HepG2 (cell line): ENCODE results near the gene INTS1. TPM values are rescaled to one million over a fixed set of nuclear protein-coding genes. Genes with fewer than 3 reads are reported as not detected.

ENCODE experiments used
- ATAC-seq: fragments of 200-7000 bp; cut with Tn5 transposase; 3 replicates; pipeline ENCODE4 v1.9.1; 2020; ENCODE audit warnings: mild to moderate bottlenecking, moderate library complexity
- BruUV-seq: library from RNA; stranded (reverse); fragments of 400-500 nt; replicated peaks from 2 replicates; lab custom pipeline; 2021; lab: Mats Ljungman, UMichigan
- CTCF ChIA-PET: fragments of 300-600 bp; formaldehyde crosslinking; extraction: SDS; loops from one replicate; lab custom pipeline; 2021; ENCODE audit warnings: low total read pairs, inconsistent platforms, low intra/inter-chr PET ratio; lab: Yijun Ruan, JAX
- POLR2A ChIA-PET: fragments of 350-600 bp; sonication (Branson Sonifier 250); formaldehyde crosslinking; loops from one replicate; lab custom pipeline; 2020; ENCODE audit warnings: antibody characterized with exemption, inconsistent platforms; lab: Yijun Ruan, JAX
- DNase-seq: peaks from one replicate; pipeline ENCODE4 v3.0.0-alpha.2; 2015; ENCODE audit warnings: low spot score
- FAIRE-seq: peaks from 3 replicates; lab custom pipeline; 2011; peaks lifted over from hg19 to GRCh38; lab: Jason Lieb, UNC
- H2AFZ ChIP-seq: one replicate; pipeline ENCODE4 v1.6.1; 2011; ENCODE audit warnings: low read length, inconsistent platforms
- H3K27ac ChIP-seq: fragments of 300-600 bp; 3 replicates; pipeline ENCODE4 v1.8.0; 2011; ENCODE audit warnings: mixed run types, mild to moderate bottlenecking, mixed read lengths, low read length, inconsistent platforms; ENCODE audit not compliant: insufficient read depth; ENCODE audit errors: extremely low read length
- H3K27me3 ChIP-seq, 2 experiments: fragments of 200-600 bp in 1 of 2; 2 replicates in 1 of 2; 3 replicates in 1 of 2; pipeline versions ENCODE4 v1.6.0 to v1.8.0; 2011; ENCODE audit warnings: low read length in 2 of 2, mild to moderate bottlenecking in 2 of 2, moderate library complexity in 2 of 2, inconsistent platforms in 1 of 2; ENCODE audit not compliant: insufficient read depth in 2 of 2, control insufficient read depth in 1 of 2
- H3K36me3 ChIP-seq, 2 experiments: fragments of 200-600 bp in 1 of 2; replicated peaks in 1 of 2; 2 replicates in 1 of 2; 3 replicates in 1 of 2; pipeline versions ENCODE4 v1.5.1 to v1.8.0; 2011; ENCODE audit warnings: low read length in 2 of 2, inconsistent platforms in 1 of 2; ENCODE audit not compliant: insufficient read depth in 2 of 2, control insufficient read depth in 1 of 2
- H3K4me1 ChIP-seq: 2 replicates; pipeline ENCODE4 v1.5.1; 2012; ENCODE audit warnings: low read length, inconsistent platforms; ENCODE audit not compliant: insufficient read depth
- H3K4me2 ChIP-seq: 2 replicates; pipeline ENCODE4 v1.6.0; 2011; ENCODE audit warnings: low read depth, low read length, inconsistent platforms
- H3K4me3 ChIP-seq, 3 experiments: fragments of 200-600 bp in 1 of 3; sonication (generic), shearing (Covaris generic) in 1 of 3; replicated peaks in 1 of 3; 2 replicates each; pipeline ENCODE4 v1.5.1; 2011 to 2016; ENCODE audit warnings: low read length in 3 of 3, inconsistent platforms in 2 of 3, low read depth in 2 of 3, mild to moderate bottlenecking in 2 of 3, control low read depth in 1 of 3, mixed read lengths in 1 of 3; ENCODE audit not compliant: insufficient read depth in 1 of 3
- H3K79me2 ChIP-seq: one replicate; pipeline ENCODE4 v1.6.1; 2011; ENCODE audit warnings: low read length, inconsistent platforms; ENCODE audit not compliant: insufficient read depth
- H3K9ac ChIP-seq: 2 replicates; pipeline ENCODE4 v1.6.0; 2011; ENCODE audit warnings: mild to moderate bottlenecking, low read depth, low read length, inconsistent platforms; ENCODE audit not compliant: insufficient read depth
- H3K9me3 ChIP-seq: 2 replicates; pipeline ENCODE4 v1.5.1; 2012; ENCODE audit warnings: mild to moderate bottlenecking, low read length
- H4K20me1 ChIP-seq: 2 replicates; pipeline ENCODE4 v1.6.0; 2011; ENCODE audit warnings: inconsistent platforms, mild to moderate bottlenecking, low read length, moderate library complexity; ENCODE audit not compliant: insufficient read depth
- FOXA1 ChIP-seq, 2 experiments: fragments of 450-650 bp in 1 of 2; sonication (generic) in 1 of 2; formaldehyde crosslinking in 1 of 2; IDR thresholded peaks; 2 replicates each; pipeline versions ENCODE4 v1.4.0 to v1.6.1; 2016 to 2020; ENCODE audit warnings: missing genetic modification reagents in 1 of 2
- ISL2 ChIP-seq: sonication (generic); formaldehyde crosslinking; IDR thresholded peaks from 2 replicates; pipeline ENCODE4 v1.5.0; 2020; ENCODE audit warnings: missing genetic modification reagents
- NFE2 ChIP-seq: sonication (generic); formaldehyde crosslinking; IDR thresholded peaks from 2 replicates; pipeline ENCODE4 v1.4.0; 2020; ENCODE audit warnings: missing genetic modification reagents
- WIZ ChIP-seq: sonication (generic); formaldehyde crosslinking; IDR thresholded peaks from 2 replicates; pipeline ENCODE4 v1.5.1; 2020; ENCODE audit warnings: mild to moderate bottlenecking, missing genetic modification reagents
- ZNF605 ChIP-seq: sonication (generic); formaldehyde crosslinking; IDR thresholded peaks from 2 replicates; pipeline ENCODE4 v1.8.0; 2022; ENCODE audit warnings: mild to moderate bottlenecking, missing genetic modification reagents
- ZNF709 ChIP-seq: sonication (generic); formaldehyde crosslinking; IDR thresholded peaks from 2 replicates; pipeline ENCODE4 v1.5.0; 2020; ENCODE audit warnings: mild to moderate bottlenecking, missing genetic modification reagents
- ZNF772 ChIP-seq: sonication (generic); formaldehyde crosslinking; IDR thresholded peaks from 2 replicates; pipeline ENCODE4 v1.5.0; 2020; ENCODE audit warnings: mild to moderate bottlenecking, missing genetic modification reagents
- ZSCAN21 ChIP-seq: sonication (generic); formaldehyde crosslinking; IDR thresholded peaks from 2 replicates; pipeline ENCODE4 v1.8.0; 2022; ENCODE audit warnings: mild to moderate bottlenecking, missing genetic modification reagents, moderate library complexity, borderline replicate concordance
- WGBS: methylation state at CpG from one replicate; pipeline ENCODE4 v1.1.6; 2017; ENCODE audit warnings: low lambda C conversion rate; 5-methylcytosine and 5-hydroxymethylcytosine counted together
- in situ Hi-C: cut with HindIII; loops from 2 replicates; pipeline ENCODE4 v1.10.0; 2017; ENCODE audit warnings: low pct_unique_long_range_greater_than_20kb; ENCODE audit not compliant: extremely low pct_ligation_motif_present
- intact Hi-C: fragments of 100-400 bp; cut with micrococcal nuclease; formaldehyde crosslinking; loops from one replicate; pipeline ENCODE4 v1.10.0; 2022; ENCODE audit not compliant: unreplicated experiment
- polyA plus RNA-seq, 8 experiments: library from polyadenylated mRNA; depleted of rRNA in 3 of 8; stranded (reverse) in 7 of 8; unstranded in 1 of 8; fragments of >200 nt; fragmentation: Illumina TruSeq in 4 of 8; extraction: Trizol in 4 of 8; gene quantifications; 2 replicates each; pipeline versions ENCODE4 v1.2.1 to v1.2.3, GENCODE V29; 2011 to 2016; ENCODE audit warnings: low read depth in 4 of 8, missing spikeins in 1 of 8, mixed read lengths in 1 of 8; ENCODE audit not compliant: insufficient read depth in 1 of 8
- total RNA-seq, 5 experiments: library from RNA; depleted of rRNA; stranded (reverse); fragments of >200 nt; fragmentation: Illumina TruSeq; extraction: Trizol; gene quantifications; 2 replicates each; pipeline ENCODE4 v1.2.3, GENCODE V29; 2016; ENCODE audit warnings: low read depth in 1 of 5
- TF ChIP-seq, protein P1 (sequence below): sonication (generic); formaldehyde crosslinking; IDR thresholded peaks from 2 replicates; pipeline ENCODE4 v1.5.0; 2020; ENCODE audit warnings: mild to moderate bottlenecking, missing genetic modification reagents
- TF ChIP-seq, protein P2 (sequence below): sonication (generic); formaldehyde crosslinking; IDR thresholded peaks from 2 replicates; pipeline ENCODE4 v1.4.0; 2020; ENCODE audit warnings: mild to moderate bottlenecking, missing genetic modification reagents
- TF ChIP-seq, protein P3 (sequence below): sonication (generic); formaldehyde crosslinking; IDR thresholded peaks from 2 replicates; pipeline ENCODE4 v1.5.0; 2020; ENCODE audit warnings: mild to moderate bottlenecking, missing genetic modification reagents, borderline replicate concordance

Gene INTS1
- total and polyA plus RNA-seq, 2 of the 13 experiments (the other 11 are each of a cell fraction or from before 2014, with no cell fraction given) = 13.7 to 29.0 TPM

DNA sequence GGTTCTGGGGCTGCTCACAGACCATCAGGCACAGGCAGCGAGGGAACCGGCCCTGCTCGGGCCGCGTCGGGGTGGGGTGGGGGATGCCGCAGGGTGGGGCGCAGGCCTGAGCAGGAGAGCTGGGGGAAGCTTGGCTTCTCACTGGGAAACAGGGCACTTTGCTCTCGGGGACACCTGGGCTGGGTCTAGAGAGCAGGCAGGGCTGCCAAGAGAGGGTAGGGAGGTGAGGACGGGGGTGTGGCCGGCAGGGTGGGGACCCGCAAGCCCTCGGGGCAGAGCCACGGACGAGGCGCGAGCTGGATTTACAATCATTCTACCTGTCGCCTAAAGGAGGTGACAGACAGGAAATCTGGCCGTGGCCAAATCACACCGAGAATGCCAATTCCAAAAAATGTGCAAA lies 11.1 kb downstream of the INTS1 start:
- in situ Hi-C loops = no loop called here
- no peaks in the 10 kb centered on the region for H3K27me3 ChIP-seq
- no peak overlapping the region for H3K9ac ChIP-seq
- H3K4me2 ChIP-seq = no peak overlapping the region
- no peak for DNase-seq
- intact Hi-C loops = no loop called here
- no peaks in the 10 kb centered on the region for H3K9me3 ChIP-seq
- ChIA-PET POLR2A (no interaction called here), CTCF (no interaction called here)
- H3K4me3 ChIP-seq = no peak overlapping the region
- no peak for TF ChIP-seq NFE2 (CRISPR knock-in tag)
- no peaks in the 10 kb centered on the region for H4K20me1 ChIP-seq
- no peak for FAIRE-seq
- H3K4me1 ChIP-seq = no peaks in the 10 kb centered on the region
- peaks cover 22 to 58% of the 10 kb centered on the region in 2 experiments; a peak in 4 of 5 replicates for H3K36me3 ChIP-seq
- no TSS peak for BruUV-seq
- H2AFZ ChIP-seq = no peak overlapping the region
- H3K27ac ChIP-seq = no peak overlapping the region
- no peaks in the 10 kb centered on the region for H3K79me2 ChIP-seq
- ATAC-seq = no peak
- WGBS = 97% methylated on average over 20 of the region's 20 CpGs

DNA sequence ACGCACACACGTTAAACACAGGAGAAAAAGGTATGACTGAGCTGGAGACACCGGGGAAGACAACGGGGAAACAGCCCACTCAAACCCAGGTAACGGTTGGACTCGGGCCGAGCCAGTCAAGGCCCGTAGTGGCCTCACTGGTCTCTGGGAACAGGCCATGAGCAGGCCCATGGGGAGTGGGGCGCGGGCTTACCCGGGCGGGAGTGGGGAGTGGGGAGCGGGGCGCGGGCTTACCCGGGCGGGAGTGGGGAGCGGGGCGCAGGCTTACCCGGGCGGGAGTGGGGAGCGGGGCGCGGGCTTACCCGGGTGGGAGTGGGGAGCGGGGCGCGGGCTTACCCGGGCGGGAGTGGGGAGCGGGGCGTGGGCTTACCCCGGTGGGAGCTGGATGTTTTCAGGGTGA lies 11.5 kb downstream of the INTS1 start:
- Histone ChIP-seq H3K9me3 (no peaks in the 10 kb centered on the region), H2AFZ (no peak overlapping the region), H3K9ac (no peak overlapping the region), H3K27me3 (no peaks in the 10 kb centered on the region), H3K27ac (no peak overlapping the region), H3K4me1 (no peaks in the 10 kb centered on the region), H4K20me1 (no peaks in the 10 kb centered on the region), H3K4me3 (no peak overlapping the region), H3K4me2 (no peak overlapping the region), H3K79me2 (no peaks in the 10 kb centered on the region), H3K36me3 (peaks cover 21 to 54% of the 10 kb centered on the region in 2 experiments; a peak in 4 of 5 replicates)
- ATAC-seq (no peak), DNase-seq (no peak), FAIRE-seq (no peak)
- 89% methylated on average over 33 of the region's 33 CpGs for WGBS
- TF ChIP-seq, protein P1, sequence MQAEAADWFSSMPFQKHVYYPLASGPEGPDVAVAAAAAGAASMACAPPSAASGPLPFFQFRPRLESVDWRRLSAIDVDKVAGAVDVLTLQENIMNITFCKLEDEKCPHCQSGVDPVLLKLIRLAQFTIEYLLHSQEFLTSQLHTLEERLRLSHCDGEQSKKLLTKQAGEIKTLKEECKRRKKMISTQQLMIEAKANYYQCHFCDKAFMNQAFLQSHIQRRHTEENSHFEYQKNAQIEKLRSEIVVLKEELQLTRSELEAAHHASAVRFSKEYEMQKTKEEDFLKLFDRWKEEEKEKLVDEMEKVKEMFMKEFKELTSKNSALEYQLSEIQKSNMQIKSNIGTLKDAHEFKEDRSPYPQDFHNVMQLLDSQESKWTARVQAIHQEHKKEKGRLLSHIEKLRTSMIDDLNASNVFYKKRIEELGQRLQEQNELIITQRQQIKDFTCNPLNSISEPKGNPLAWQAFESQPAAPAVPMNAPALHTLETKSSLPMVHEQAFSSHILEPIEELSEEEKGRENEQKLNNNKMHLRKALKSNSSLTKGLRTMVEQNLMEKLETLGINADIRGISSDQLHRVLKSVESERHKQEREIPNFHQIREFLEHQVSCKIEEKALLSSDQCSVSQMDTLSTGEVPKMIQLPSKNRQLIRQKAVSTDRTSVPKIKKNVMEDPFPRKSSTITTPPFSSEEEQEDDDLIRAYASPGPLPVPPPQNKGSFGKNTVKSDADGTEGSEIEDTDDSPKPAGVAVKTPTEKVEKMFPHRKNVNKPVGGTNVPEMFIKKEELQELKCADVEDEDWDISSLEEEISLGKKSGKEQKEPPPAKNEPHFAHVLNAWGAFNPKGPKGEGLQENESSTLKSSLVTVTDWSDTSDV (CRISPR knock-in tag) = no peak
- TF ChIP-seq ZNF709 (CRISPR knock-in tag) (no peak), ZSCAN21 (CRISPR knock-in tag) (no peak), FOXA1 (IDR thresholded peaks at IDR 0.05) (no peak), FOXA1 (CRISPR knock-in tag; IDR thresholded peaks at IDR 0.05) (no peak), ZNF772 (CRISPR knock-in tag) (no peak), ISL2 (CRISPR knock-in tag) (no peak), ZNF605 (CRISPR knock-in tag) (no peak), WIZ (no peak)
- TF ChIP-seq, protein P2, sequence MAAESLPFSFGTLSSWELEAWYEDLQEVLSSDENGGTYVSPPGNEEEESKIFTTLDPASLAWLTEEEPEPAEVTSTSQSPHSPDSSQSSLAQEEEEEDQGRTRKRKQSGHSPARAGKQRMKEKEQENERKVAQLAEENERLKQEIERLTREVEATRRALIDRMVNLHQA (CRISPR knock-in tag) = no peak
- TF ChIP-seq, protein P3, sequence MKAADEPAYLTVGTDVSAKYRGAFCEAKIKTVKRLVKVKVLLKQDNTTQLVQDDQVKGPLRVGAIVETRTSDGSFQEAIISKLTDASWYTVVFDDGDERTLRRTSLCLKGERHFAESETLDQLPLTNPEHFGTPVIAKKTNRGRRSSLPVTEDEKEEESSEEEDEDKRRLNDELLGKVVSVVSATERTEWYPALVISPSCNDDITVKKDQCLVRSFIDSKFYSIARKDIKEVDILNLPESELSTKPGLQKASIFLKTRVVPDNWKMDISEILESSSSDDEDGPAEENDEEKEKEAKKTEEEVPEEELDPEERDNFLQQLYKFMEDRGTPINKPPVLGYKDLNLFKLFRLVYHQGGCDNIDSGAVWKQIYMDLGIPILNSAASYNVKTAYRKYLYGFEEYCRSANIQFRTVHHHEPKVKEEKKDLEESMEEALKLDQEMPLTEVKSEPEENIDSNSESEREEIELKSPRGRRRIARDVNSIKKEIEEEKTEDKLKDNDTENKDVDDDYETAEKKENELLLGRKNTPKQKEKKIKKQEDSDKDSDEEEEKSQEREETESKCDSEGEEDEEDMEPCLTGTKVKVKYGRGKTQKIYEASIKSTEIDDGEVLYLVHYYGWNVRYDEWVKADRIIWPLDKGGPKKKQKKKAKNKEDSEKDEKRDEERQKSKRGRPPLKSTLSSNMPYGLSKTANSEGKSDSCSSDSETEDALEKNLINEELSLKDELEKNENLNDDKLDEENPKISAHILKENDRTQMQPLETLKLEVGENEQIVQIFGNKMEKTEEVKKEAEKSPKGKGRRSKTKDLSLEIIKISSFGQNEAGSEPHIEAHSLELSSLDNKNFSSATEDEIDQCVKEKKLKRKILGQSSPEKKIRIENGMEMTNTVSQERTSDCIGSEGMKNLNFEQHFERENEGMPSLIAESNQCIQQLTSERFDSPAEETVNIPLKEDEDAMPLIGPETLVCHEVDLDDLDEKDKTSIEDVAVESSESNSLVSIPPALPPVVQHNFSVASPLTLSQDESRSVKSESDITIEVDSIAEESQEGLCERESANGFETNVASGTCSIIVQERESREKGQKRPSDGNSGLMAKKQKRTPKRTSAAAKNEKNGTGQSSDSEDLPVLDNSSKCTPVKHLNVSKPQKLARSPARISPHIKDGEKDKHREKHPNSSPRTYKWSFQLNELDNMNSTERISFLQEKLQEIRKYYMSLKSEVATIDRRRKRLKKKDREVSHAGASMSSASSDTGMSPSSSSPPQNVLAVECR (CRISPR knock-in tag) = no peak
- CTCF ChIA-PET = no interaction called here
- intact Hi-C loops = no loop called here
- BruUV-seq = no TSS peak
- POLR2A ChIA-PET = no interaction called here
- in situ Hi-C loops = no loop called here
